Lung (tissue), 12 donors: Measurements from ENCODE around the gene C1S. TPM values are rescaled to one million over a fixed set of nuclear protein-coding genes. Genes with fewer than 3 reads are reported as not detected.

Experiments used
- ATAC-seq: fragments of 200-7000 bp; cut with Tn5 transposase; one replicate; pipeline ENCODE4 v1.9.1; 2020; ENCODE audit warnings: moderate number of reproducible peaks; ENCODE audit not compliant: insufficient read depth, low FRiP score
- DNase-seq, 3 donors: peaks; one replicate each; pipeline ENCODE4 v3.0.0-alpha.2; 2013 to 2017
- H3K27ac ChIP-seq, 2 donors: one replicate each; pipeline ENCODE4 v1.5.1; 2013; ENCODE audit warnings: mild to moderate bottlenecking in 2 of 2, moderate library complexity in 2 of 2, control low read depth in 1 of 2, inconsistent platforms in 1 of 2, low read depth in 1 of 2, low read length in 1 of 2
- H3K27me3 ChIP-seq, 3 donors: one replicate each; pipeline ENCODE4 v1.5.1; 2013; ENCODE audit warnings: low read length in 2 of 3; ENCODE audit not compliant: control insufficient read depth in 3 of 3, insufficient read depth in 3 of 3
- H3K36me3 ChIP-seq, 4 donors: one replicate each; pipeline ENCODE4 v1.5.1; 2013; ENCODE audit warnings: low read length in 4 of 4, mild to moderate bottlenecking in 1 of 4, moderate library complexity in 1 of 4; ENCODE audit not compliant: control insufficient read depth in 4 of 4, insufficient read depth in 4 of 4
- H3K4me1 ChIP-seq, 5 donors: one replicate each; pipeline ENCODE4 v1.5.1; 2013; ENCODE audit warnings: low read length in 5 of 5, mild to moderate bottlenecking in 2 of 5, moderate library complexity in 1 of 5; ENCODE audit not compliant: control insufficient read depth in 5 of 5, insufficient read depth in 5 of 5
- H3K4me3 ChIP-seq: one replicate; pipeline ENCODE4 v1.5.1; 2013; ENCODE audit warnings: mild to moderate bottlenecking, control low read depth, moderate library complexity
- H3K9ac ChIP-seq, 2 donors: one replicate each; pipeline ENCODE4 v1.5.1; 2013; ENCODE audit warnings: low read length in 2 of 2, control low read depth in 1 of 2; ENCODE audit not compliant: insufficient read depth in 1 of 2
- H3K9me3 ChIP-seq, 4 donors: one replicate each; pipeline ENCODE4 v1.5.1; 2013; ENCODE audit warnings: low read length in 3 of 4, mild to moderate bottlenecking in 1 of 4, moderate library complexity in 1 of 4; ENCODE audit not compliant: control insufficient read depth in 4 of 4, insufficient read depth in 3 of 4
- CTCF ChIP-seq: IDR thresholded peaks from 2 replicates; pipeline ENCODE4 v1.5.1; 2012; ENCODE audit warnings: mild to moderate bottlenecking; ENCODE audit errors: control extremely low read depth, extremely low read depth
- WGBS, 2 donors: extraction: QIAGEN DNeasy Blood & Tissue Kit; methylation state at CpG; one replicate each; pipeline ENCODE4 v1.1.7; 2013; 5-methylcytosine and 5-hydroxymethylcytosine counted together
- polyA plus RNA-seq, 2 donors: library from polyadenylated mRNA; stranded (reverse); fragments of 200-250 nt; gene quantifications; one replicate each; pipeline ENCODE4 v1.2.1, GENCODE V29; 2013
- total RNA-seq, 2 donors: library from RNA; depleted of rRNA in 1 of 2; stranded (reverse); fragments of >200 nt in 1 of 2; gene quantifications; one replicate each; pipeline ENCODE4 v1.2.1, GENCODE V29; 2014 to 2021
- donor health status: control.
- donor health status: control.
- donor health status: Bipolar disorder and iron deficiency.
- donor health status: healthy.
- donor health status: DM: yes; HTN: yes; CAD: no.

C1S gene
- total and polyA plus RNA-seq, 4 donors: 148 to 291 (median 253) TPM

DNA sequence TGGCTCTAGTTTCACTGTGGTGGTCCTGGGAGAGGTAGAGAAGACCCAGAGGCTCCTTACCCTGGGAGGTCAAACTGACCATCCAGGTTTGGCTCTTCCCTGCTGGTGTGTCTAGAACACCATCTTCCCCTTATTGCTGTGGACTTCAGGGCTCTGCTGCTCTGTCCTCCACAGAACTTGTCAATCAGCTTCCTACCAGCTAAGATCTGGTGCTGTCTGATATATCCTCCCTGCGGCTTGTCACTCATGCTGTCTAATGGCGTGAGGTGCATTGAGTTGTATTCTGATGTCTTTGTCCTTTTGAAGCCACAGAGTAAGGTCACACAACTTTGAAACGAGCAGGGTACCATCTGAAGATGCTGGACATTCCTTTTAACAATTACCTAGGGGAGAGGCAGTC lies 55.7 kb downstream of the C1S start:
- Histone ChIP-seq H3K4me3 (no peak overlapping the region), H3K36me3 (peaks cover 0 to 2% (median 0%) of the 10 kb centered on the region in 4 donors), H3K9me3 (no peaks in the 10 kb centered on the region), H3K27me3 (no peaks in the 10 kb centered on the region), H3K27ac (no peak overlapping the region), H3K9ac (no peak overlapping the region), H3K4me1 (peaks cover 0 to 2% (median 0%) of the 10 kb centered on the region in 5 donors)
- ATAC-seq (no peak), DNase-seq (no peak)
- TF ChIP-seq CTCF: no peak
- WGBS, 2 donors: 89 to 92% methylated on average over 3 of the region's 3 CpGs

DNA sequence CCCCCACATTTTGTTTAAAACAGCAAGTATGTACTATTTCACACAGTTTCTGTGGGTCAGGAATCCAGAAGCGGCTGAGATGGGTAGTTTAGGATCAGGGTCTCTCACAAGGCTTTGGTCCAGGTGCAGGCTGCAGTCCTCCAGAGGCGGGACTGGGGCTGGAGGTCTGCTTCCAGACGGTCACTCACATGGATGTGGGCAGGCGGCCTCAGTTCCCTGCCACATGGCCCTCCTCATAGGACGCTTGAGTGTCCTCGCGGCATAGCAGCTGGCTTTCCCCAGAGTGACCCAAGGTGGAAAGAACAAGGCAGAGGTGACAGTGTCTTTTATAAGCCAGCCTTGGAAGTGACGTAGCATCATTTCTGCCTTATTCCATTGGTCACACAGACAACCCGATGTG lies 56.4 kb downstream of the C1S start:
- 95 to 96% methylated on average over 9 of the region's 9 CpGs for WGBS, 2 donors

GRCh38 chr12:7117670-7118069 lies 57.2 kb downstream of the C1S start:
- 90 to 94% methylated on average over 3 of the region's 3 CpGs for WGBS, 2 donors
- H3K36me3 ChIP-seq: peaks cover 0 to 2% (median 0%) of the 10 kb centered on the region in 4 donors
- no peak for DNase-seq
- H3K27ac ChIP-seq: no peak overlapping the region
- peaks cover 0 to 3% (median 0%) of the 10 kb centered on the region in 5 donors for H3K4me1 ChIP-seq
- H3K4me3 ChIP-seq: no peak overlapping the region
- H3K9ac ChIP-seq: no peak overlapping the region
- H3K27me3 ChIP-seq: no peaks in the 10 kb centered on the region
- H3K9me3 ChIP-seq: no peaks in the 10 kb centered on the region
- no peak for TF ChIP-seq CTCF
- ATAC-seq: no peak

More for the DNA sequence above, 56.4 kb downstream of the C1S start:
- Histone ChIP-seq H3K27ac (no peak overlapping the region), H3K36me3 (peaks cover 0 to 2% (median 0%) of the 10 kb centered on the region in 4 donors), H3K9ac (no peak overlapping the region), H3K4me3 (no peak overlapping the region), H3K4me1 (peaks cover 0 to 2% (median 0%) of the 10 kb centered on the region in 5 donors), H3K27me3 (no peaks in the 10 kb centered on the region), H3K9me3 (no peaks in the 10 kb centered on the region)
- DNase-seq (no peak), ATAC-seq (no peak)
- no peak for TF ChIP-seq CTCF

DNA sequence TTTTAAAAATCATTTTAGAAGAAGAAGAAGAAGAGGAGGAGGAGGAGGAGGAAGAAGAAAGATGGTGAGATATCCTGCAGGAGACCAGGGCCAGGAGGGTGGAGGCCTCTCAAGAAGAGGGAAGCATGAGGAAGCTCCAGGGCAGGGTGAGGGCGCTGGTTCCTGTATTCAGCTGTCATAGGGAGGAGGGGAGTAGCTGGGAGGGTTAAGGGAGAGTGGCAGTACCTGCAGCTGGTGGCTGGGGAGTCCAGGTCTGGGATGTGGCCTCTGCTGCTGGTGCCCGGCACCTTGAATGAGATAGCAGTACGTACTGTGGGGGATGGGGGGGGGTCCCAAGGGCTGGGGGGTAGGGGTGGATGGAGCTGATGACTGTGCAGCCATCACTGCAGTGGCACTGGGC lies 58.4 kb downstream of the C1S start:
- Histone ChIP-seq H3K9ac (no peak overlapping the region), H3K27ac (no peak overlapping the region), H3K27me3 (no peaks in the 10 kb centered on the region), H3K36me3 (peaks cover 0 to 2% (median 0%) of the 10 kb centered on the region in 4 donors), H3K4me3 (no peak overlapping the region), H3K9me3 (no peaks in the 10 kb centered on the region), H3K4me1 (peaks cover 0 to 13% (median 2%) of the 10 kb centered on the region in 5 donors)
- DNase-seq (no peak), ATAC-seq (no peak)
- TF ChIP-seq CTCF: no peak
- 77 to 94% methylated on average over 3 of the region's 3 CpGs for WGBS, 2 donors
